Lower leg skin (tissue), 3 donors: ENCODE results near the gene BCAS4.

ENCODE experiments used
- CTCF ChIP-seq, 3 donors: fragments of 450-650 bp; IDR thresholded peaks; one replicate each; pipeline ENCODE4 v1.5.1; 2016; ENCODE audit warnings: antibody characterized with exemption in 3 of 3, mild to moderate bottlenecking in 3 of 3, moderate library complexity in 2 of 3
- POLR2A ChIP-seq, 2 donors: fragments of 450-650 bp; IDR thresholded peaks; one replicate each; pipeline ENCODE4 v1.6.1; 2016 to 2017; ENCODE audit warnings: antibody characterized with exemption in 2 of 2, mild to moderate bottlenecking in 1 of 2, moderate library complexity in 1 of 2

- TF ChIP-seq CTCF (IDR thresholded peaks at IDR 0.05), result no peak
- no peak for TF ChIP-seq POLR2A (IDR thresholded peaks at IDR 0.05)
Observed at GRCh38 chr20:50909413-50909812, 114.6 kb downstream of the BCAS4 start.
